ENCODE measurements around the gene REG4. TPM values are rescaled to one million over a fixed set of nuclear protein-coding genes. Genes with fewer than 3 reads are reported as not detected.
A peak's percentile ranks its signal among the peaks of the same experiment; 100 is the strongest.

Gene REG4
- polyA plus RNA-seq, 2 of the 4 experiments (the other 2 are of a cell fraction): not detected

- POLR2A ChIA-PET: no interaction called here
- H3K9me3 ChIP-seq: no peaks in the 10 kb centered on the region
- no peak overlapping the region for H3K4me3 ChIP-seq
- peaks cover 12% of the 10 kb centered on the region for H3K4me1 ChIP-seq
- TF ChIP-seq USF2 (IDR thresholded peaks at IDR 0.05) (no peak), POLR2AphosphoS2 (conservative IDR thresholded peaks at IDR 0.05; ENCODE audit: low read length) (no peak), HEYL (CRISPR knock-in tag; IDR thresholded peaks at IDR 0.05) (no peak), MAFK (IDR thresholded peaks at IDR 0.05; ENCODE audit: partially characterized antibody) (no peak), CHD4 (IDR thresholded peaks at IDR 0.05; ENCODE audit: borderline replicate concordance) (no peak), TP53 (CRISPR knock-in tag; IDR thresholded peaks at IDR 0.05) (no peak), MAZ (IDR thresholded peaks at IDR 0.05; ENCODE audit: borderline replicate concordance, low read depth, low read length) (no peak), JUN (IDR thresholded peaks at IDR 0.05) (no peak), NPAS2 (CRISPR knock-in tag; IDR thresholded peaks at IDR 0.05; ENCODE audit: borderline replicate concordance) (no peak), RFX5 (IDR thresholded peaks at IDR 0.05) (no peak)
- DNase-seq (ENCODE audit: low read depth in 1 of 2, low spot score in 1 of 2) (no peak), ATAC-seq (no peak), FAIRE-seq (no peak)
- no peak overlapping the region for H3K4me2 ChIP-seq
- H3K27ac ChIP-seq: no peak overlapping the region
- 54% methylated on average over 2 of the region's 2 CpGs for WGBS (ENCODE audit: missing lambda C conversion rate)
- CTCF ChIA-PET: interaction anchor here (1.4 kb wide), 1 partner anchor 9 kb away, joined by 4 read pairs; no protein-coding TSS in a partner anchor
Measured at GRCh38 chr1:119818181-119818580, 6.9 kb upstream of the REG4 start.

GRCh38 chr1:119816407-119816806, 5.1 kb upstream of the REG4 start:
- Histone ChIP-seq H3K27ac (no peak overlapping the region), H3K9me3 (no peaks in the 10 kb centered on the region), H3K4me2 (peak overlapping the region; percentile 37), H3K4me3 (no peak overlapping the region), H3K4me1 (peaks cover 12% of the 10 kb centered on the region)
- TF ChIP-seq NR3C1 (IDR thresholded peaks at IDR 0.05): no peak
- no peak for TF ChIP-seq POLR2AphosphoS2 (conservative IDR thresholded peaks at IDR 0.05; ENCODE audit: low read length)
- TF ChIP-seq RCOR1 (IDR thresholded peaks at IDR 0.05; ENCODE audit: low read depth, low read length): no peak
- TF ChIP-seq HOXB13 (CRISPR knock-in tag; IDR thresholded peaks at IDR 0.05; ENCODE audit: low read depth): no peak
- no peak for TF ChIP-seq CTCF (IDR thresholded peaks at IDR 0.05)
- TF ChIP-seq FOXS1 (CRISPR knock-in tag; IDR thresholded peaks at IDR 0.05): no peak
- ChIA-PET CTCF (no interaction called here), POLR2A (no interaction called here)
- WGBS (ENCODE audit: missing lambda C conversion rate): 5% methylated on average over 2 of the region's 2 CpGs
- ATAC-seq (no peak), DNase-seq (ENCODE audit: low read depth in 1 of 2, low spot score in 1 of 2) (peak in 1 of 2 experiments; percentile 6), FAIRE-seq (no peak)

- DNase-seq (ENCODE audit: low read depth in 1 of 2, low spot score in 1 of 2): no peak
- Histone ChIP-seq H3K4me1 (peaks cover 12% of the 10 kb centered on the region), H3K27ac (no peak overlapping the region), H3K9me3 (no peaks in the 10 kb centered on the region), H3K4me2 (peak overlapping the region; percentile 37), H3K4me3 (no peak overlapping the region)
- POLR2A ChIA-PET: no interaction called here
- CTCF ChIA-PET: interaction anchor here (0.9 kb wide), 1 partner anchor 9 kb away, joined by 3 read pairs; no protein-coding TSS in a partner anchor
- FAIRE-seq: no peak
- ATAC-seq: no peak
- TF ChIP-seq CEBPB (IDR thresholded peaks at IDR 0.05): no peak
- no peak for TF ChIP-seq MAX (IDR thresholded peaks at IDR 0.05)
- TF ChIP-seq GATA3 (IDR thresholded peaks at IDR 0.05; ENCODE audit: borderline replicate concordance): no peak
- TF ChIP-seq FOSL2 (IDR thresholded peaks at IDR 0.05): no peak
- no peak for TF ChIP-seq FOSL2 (CRISPR knock-in tag; IDR thresholded peaks at IDR 0.05)
- no peak for TF ChIP-seq MYC (IDR thresholded peaks at IDR 0.05; ENCODE audit: borderline replicate concordance, low read length)
- no peak for TF ChIP-seq BCL3 (IDR thresholded peaks at IDR 0.05)
- TF ChIP-seq ELK1 (IDR thresholded peaks at IDR 0.05; ENCODE audit: low read depth, low read length): no peak
- no peak for TF ChIP-seq EHF (CRISPR knock-in tag; IDR thresholded peaks at IDR 0.05)
- no peak for TF ChIP-seq HOXA7 (CRISPR knock-in tag; IDR thresholded peaks at IDR 0.05)
- TF ChIP-seq HES2 (IDR thresholded peaks at IDR 0.05): no peak
- TF ChIP-seq USF2 (IDR thresholded peaks at IDR 0.05): no peak
- no peak for TF ChIP-seq SMC3 (IDR thresholded peaks at IDR 0.05)
- no peak for TF ChIP-seq FOXS1 (CRISPR knock-in tag; IDR thresholded peaks at IDR 0.05)
- TF ChIP-seq FOSB (CRISPR knock-in tag; IDR thresholded peaks at IDR 0.05): no peak
- 64% methylated on average over 7 of the region's 7 CpGs for WGBS (ENCODE audit: missing lambda C conversion rate)
Measured at GRCh38 chr1:119815928-119816327, 4.7 kb upstream of the REG4 start.
